ENCODE results near the gene PPP1R1C.

PPP1R1C gene

GRCh38 chr2:182113334-182113733 is 127.7 kb downstream of the PPP1R1C start:
- DNase-seq (ENCODE audit: low read depth): no peak

GRCh38 chr2:182115258-182115657 is 129.6 kb downstream of the PPP1R1C start:
- no peak for DNase-seq (ENCODE audit: low read depth)

GRCh38 chr2:182116774-182117173 is 131.1 kb downstream of the PPP1R1C start:
- no peak for DNase-seq (ENCODE audit: low read depth)

- DNase-seq (ENCODE audit: low read depth): no peak
Observed at GRCh38 chr2:182117196-182117595, 131.5 kb downstream of the PPP1R1C start.

GRCh38 chr2:182128821-182129707 is 143.4 kb downstream of the PPP1R1C start:
- DNase-seq (ENCODE audit: low read depth): no peak

- no peak for DNase-seq (ENCODE audit: low read depth)
Observed at GRCh38 chr2:182132605-182133004, 147.0 kb downstream of the PPP1R1C start.

- DNase-seq (ENCODE audit: low read depth): no peak
Observed at GRCh38 chr2:182133195-182133891, 147.7 kb downstream of the PPP1R1C start.

- DNase-seq (ENCODE audit: low read depth): no peak
Observed at GRCh38 chr2:182134201-182134600, 148.5 kb downstream of the PPP1R1C start.

GRCh38 chr2:182142062-182142461 is 156.4 kb downstream of the PPP1R1C start:
- DNase-seq (ENCODE audit: low read depth): no peak

- DNase-seq (ENCODE audit: low read depth): no peak
Observed at GRCh38 chr2:182144041-182144775, 158.6 kb downstream of the PPP1R1C start.

GRCh38 chr2:182144776-182145165 is 159.1 kb downstream of the PPP1R1C start:
- no peak for DNase-seq (ENCODE audit: low read depth)

- no peak for DNase-seq (ENCODE audit: low read depth)
Observed at GRCh38 chr2:182148344-182148743, 162.7 kb downstream of the PPP1R1C start.

- DNase-seq (ENCODE audit: low read depth): no peak
Observed at GRCh38 chr2:182163878-182164277, 178.2 kb downstream of the PPP1R1C start.

GRCh38 chr2:182164686-182165085 is 179.0 kb downstream of the PPP1R1C start:
- DNase-seq (ENCODE audit: low read depth): no peak

GRCh38 chr2:182165202-182165601 is 179.5 kb downstream of the PPP1R1C start:
- no peak for DNase-seq (ENCODE audit: low read depth)

- DNase-seq (ENCODE audit: low read depth): no peak
Observed at GRCh38 chr2:182166406-182166805, 180.8 kb downstream of the PPP1R1C start.

GRCh38 chr2:182166841-182167240 is 181.2 kb downstream of the PPP1R1C start:
- DNase-seq (ENCODE audit: low read depth): no peak
